A673 (cell line): ENCODE data around the gene ANKMY1. TPM values are rescaled to one million over a fixed set of nuclear protein-coding genes. Genes with fewer than 3 reads are reported as not detected.

Source experiments
- BruUV-seq: library from RNA; stranded (reverse); fragments of 400-500 nt; replicated peaks from 2 replicates; lab custom pipeline; 2021; lab: Mats Ljungman, UMichigan
- CTCF ChIA-PET: fragments of 300-600 bp; sonication (Branson Sonifier 250); formaldehyde crosslinking; loops from one replicate; lab custom pipeline; 2022; ENCODE audit warnings: antibody characterized with exemption; lab: Charles Lee
- POLR2A ChIA-PET: fragments of 300-600 bp; sonication (Branson Sonifier 250); formaldehyde crosslinking; loops from one replicate; lab custom pipeline; 2022; ENCODE audit warnings: antibody characterized with exemption; ENCODE audit not compliant: low non-redundant PET; lab: Charles Lee
- DNase-seq: peaks from one replicate; pipeline ENCODE4 v3.0.0-alpha.2; 2015; ENCODE audit warnings: low spot score
- H3K27ac ChIP-seq: fragments of 200-600 bp; sonication (generic); 2 replicates; pipeline ENCODE4 v1.5.1; 2016; ENCODE audit warnings: mixed run types, low read depth, mild to moderate bottlenecking, mixed read lengths, antibody characterized with exemption, low read length; ENCODE audit not compliant: poor library complexity, severe bottlenecking
- H3K27me3 ChIP-seq: fragments of 200-600 bp; sonication (generic); replicated peaks from 2 replicates; pipeline ENCODE4 v1.6.1; 2017; ENCODE audit warnings: mixed run types, low read depth, mild to moderate bottlenecking, mixed read lengths, antibody characterized with exemption, low read length; ENCODE audit not compliant: insufficient read depth, poor library complexity
- H3K36me3 ChIP-seq: fragments of 200-600 bp; sonication (generic); 2 replicates; pipeline ENCODE4 v1.6.1; 2016; ENCODE audit warnings: mixed run types, mild to moderate bottlenecking, mixed read lengths, antibody characterized with exemption, low read length; ENCODE audit not compliant: insufficient read depth, poor library complexity, severe bottlenecking
- H3K4me1 ChIP-seq: fragments of 200-600 bp; sonication (generic); 2 replicates; pipeline ENCODE4 v1.6.1; 2017; ENCODE audit warnings: mixed run types, mild to moderate bottlenecking, mixed read lengths, antibody characterized with exemption, low read length; ENCODE audit not compliant: insufficient read depth, poor library complexity, severe bottlenecking
- H3K4me3 ChIP-seq: fragments of 200-600 bp; sonication (generic); 2 replicates; pipeline ENCODE4 v1.5.1; 2016; ENCODE audit warnings: low read depth, mixed run types, mild to moderate bottlenecking, mixed read lengths, low read length; ENCODE audit not compliant: poor library complexity, severe bottlenecking
- H3K9me3 ChIP-seq: fragments of 200-600 bp; sonication (generic); 2 replicates; pipeline ENCODE4 v1.6.1; 2016; ENCODE audit warnings: mixed run types, low read depth, mild to moderate bottlenecking, mixed read lengths, antibody characterized with exemption, low read length; ENCODE audit not compliant: poor library complexity, severe bottlenecking
- CTCF ChIP-seq: fragments of 300-800, 200-600 bp; sonication (generic); conservative IDR thresholded peaks from 2 replicates; pipeline ENCODE4 v1.5.1; 2017; ENCODE audit warnings: low read depth, mild to moderate bottlenecking, antibody characterized with exemption, low read length, moderate library complexity, mixed read lengths
- EZH2 ChIP-seq: fragments of 200-600 bp; sonication (generic); IDR thresholded peaks from 2 replicates; pipeline ENCODE4 v1.6.1; 2017; ENCODE audit warnings: borderline replicate concordance, low read depth, mild to moderate bottlenecking, mixed read lengths, antibody characterized with exemption, low read length; ENCODE audit not compliant: poor library complexity, severe bottlenecking
- intact Hi-C: fragments of 100-400 bp; cut with micrococcal nuclease; formaldehyde crosslinking; loops from one replicate; pipeline ENCODE4 v1.10.0; 2022; ENCODE audit not compliant: unreplicated experiment
- total RNA-seq: library from RNA; stranded (reverse); gene quantifications from 2 replicates; pipeline ENCODE4 v1.2.3, GENCODE V29; 2021

ANKMY1 gene
- total RNA-seq, 1 experiment from 2014 or later = 21.8 TPM

- intact Hi-C loops = no loop called here
- TF ChIP-seq EZH2 (no peak), CTCF (no peak)
- ChIA-PET POLR2A (no interaction called here), CTCF (no interaction called here)
- Histone ChIP-seq H3K36me3 (peaks cover 11% of the 10 kb centered on the region), H3K27me3 (no peaks in the 10 kb centered on the region), H3K27ac (no peak overlapping the region), H3K9me3 (no peaks in the 10 kb centered on the region), H3K4me3 (no peak overlapping the region), H3K4me1 (peaks cover 7% of the 10 kb centered on the region)
- DNase-seq = no peak
- no TSS peak for BruUV-seq
Observed at GRCh38 chr2:240581811-240582210, 24.0 kb upstream of the ANKMY1 start.

- no peak overlapping the region for H3K27ac ChIP-seq
Observed at GRCh38 chr2:240579771-240580614, 22.2 kb upstream of the ANKMY1 start.

GRCh38 chr2:240579071-240579762 is 21.4 kb upstream of the ANKMY1 start:
- POLR2A ChIA-PET = no interaction called here
- intact Hi-C loops = no loop called here

More at GRCh38 chr2:240579771-240580614, 22.2 kb upstream of the ANKMY1 start:
- Histone ChIP-seq H3K4me3 (no peak overlapping the region), H3K27me3 (no peaks in the 10 kb centered on the region), H3K4me1 (peaks cover 4% of the 10 kb centered on the region), H3K9me3 (no peaks in the 10 kb centered on the region), H3K36me3 (peaks cover 15% of the 10 kb centered on the region)
- no peak for TF ChIP-seq CTCF
- no peak for TF ChIP-seq EZH2
- DNase-seq = no peak
- CTCF ChIA-PET = no interaction called here
- POLR2A ChIA-PET = no interaction called here
- intact Hi-C loops = no loop called here
- BruUV-seq = no TSS peak

More at GRCh38 chr2:240579071-240579762, 21.4 kb upstream of the ANKMY1 start:
- H3K27me3 ChIP-seq = no peaks in the 10 kb centered on the region
- DNase-seq = no peak
- no peaks in the 10 kb centered on the region for H3K4me1 ChIP-seq
- H3K36me3 ChIP-seq = peaks cover 15% of the 10 kb centered on the region
- H3K4me3 ChIP-seq = no peak overlapping the region
- no TSS peak for BruUV-seq
- no peaks in the 10 kb centered on the region for H3K9me3 ChIP-seq
- H3K27ac ChIP-seq = no peak overlapping the region
- TF ChIP-seq EZH2 (no peak), CTCF (no peak)
- CTCF ChIA-PET = no interaction called here
